SK-N-SH (cell line): ENCODE data around the gene OLFM1. TPM values are rescaled to one million over a fixed set of nuclear protein-coding genes. Genes with fewer than 3 reads are reported as not detected.

Experiments used
- CTCF ChIA-PET: fragments of 300-600, 350-600 bp; formaldehyde crosslinking; extraction: SDS; loops from one replicate; lab custom pipeline; 2021; lab: Yijun Ruan, JAX
- POLR2A ChIA-PET: fragments of 350-600 bp; sonication (Branson Sonifier 250); formaldehyde crosslinking; extraction: SDS; loops from one replicate; lab custom pipeline; 2020; ENCODE audit warnings: antibody characterized with exemption, inconsistent platforms; lab: Yijun Ruan, JAX
- DNase-seq: peaks from one replicate; pipeline ENCODE4 v3.0.0; 2012
- H2AFZ ChIP-seq: fragments of 200-600 bp; sonication (generic); 2 replicates; pipeline ENCODE4 v1.8.1; 2016; ENCODE audit warnings: antibody characterized with exemption, mild to moderate bottlenecking, low read depth
- H3F3A ChIP-seq: fragments of 200-600 bp; sonication (generic); replicated peaks from 2 replicates; pipeline ENCODE3; 2016; ENCODE audit warnings: antibody characterized with exemption, mild to moderate bottlenecking; ENCODE audit not compliant: insufficient read depth
- H3K27ac ChIP-seq, 2 experiments: fragments of 200-500 bp in 1 of 2; fragments of 200-600 bp in 1 of 2; sonication (Bioruptor generic) in 1 of 2; sonication (generic), shearing (Covaris generic) in 1 of 2; 2 replicates each; pipeline versions ENCODE4 v1.5.1 to v1.6.1; 2014 to 2016; ENCODE audit warnings: low read depth in 2 of 2, inconsistent platforms in 1 of 2, low read length in 1 of 2, mild to moderate bottlenecking in 1 of 2, mixed read lengths in 1 of 2
- H3K27me3 ChIP-seq: fragments of 200-600 bp; sonication (generic), shearing (Covaris generic); 2 replicates; pipeline ENCODE4 v1.6.1; 2016; ENCODE audit warnings: mixed run types; ENCODE audit not compliant: insufficient read depth
- H3K36me3 ChIP-seq, 2 experiments: fragments of 200-500 bp in 1 of 2; fragments of 200-600 bp in 1 of 2; sonication (Bioruptor generic) in 1 of 2; sonication (generic) in 1 of 2; replicated peaks in 1 of 2; 2 replicates each; pipeline versions ENCODE3 to v1.5.1; 2014 to 2016; ENCODE audit warnings: low read length in 1 of 2, mild to moderate bottlenecking in 1 of 2; ENCODE audit not compliant: insufficient read depth in 2 of 2, control insufficient read depth in 1 of 2
- H3K4me1 ChIP-seq, 2 experiments: fragments of 200-500 bp in 1 of 2; fragments of 200-600 bp in 1 of 2; sonication (Bioruptor generic) in 1 of 2; sonication (generic), shearing (Covaris generic) in 1 of 2; 2 replicates each; pipeline versions ENCODE4 v1.5.1 to v1.6.1; 2014 to 2016; ENCODE audit warnings: low read depth in 1 of 2, low read length in 1 of 2, mixed run types in 1 of 2; ENCODE audit not compliant: insufficient read depth in 2 of 2, control insufficient read depth in 1 of 2
- H3K4me2 ChIP-seq: fragments of 200-600 bp; sonication (generic), shearing (Covaris generic); 2 replicates; pipeline ENCODE4 v1.6.1; 2017; ENCODE audit warnings: mixed run types
- H3K4me3 ChIP-seq, 2 experiments: fragments of 200-500 bp in 1 of 2; fragments of 200-600 bp in 1 of 2; sonication (Bioruptor generic) in 1 of 2; sonication (generic), shearing (Covaris generic) in 1 of 2; 2 replicates each; pipeline versions ENCODE4 v1.5.1 to v1.8.1; 2014 to 2016; ENCODE audit warnings: low read depth in 2 of 2, inconsistent platforms in 1 of 2, low read length in 1 of 2, mild to moderate bottlenecking in 1 of 2, mixed read lengths in 1 of 2, moderate library complexity in 1 of 2
- H3K79me2 ChIP-seq: fragments of 200-600 bp; sonication (generic); 2 replicates; pipeline ENCODE4 v1.8.1; 2017; ENCODE audit warnings: mild to moderate bottlenecking; ENCODE audit not compliant: insufficient read depth
- H3K9ac ChIP-seq: fragments of 200-600 bp; sonication (generic); 2 replicates; pipeline ENCODE4 v1.6.1; 2017; ENCODE audit warnings: mixed run types
- H3K9me2 ChIP-seq: fragments of 200-600 bp; sonication (generic); 2 replicates; pipeline ENCODE4 v1.6.1; 2017; ENCODE audit warnings: mixed run types
- H3K9me3 ChIP-seq: fragments of 200-600 bp; sonication (generic); 2 replicates; pipeline ENCODE4 v1.6.1; 2017; ENCODE audit warnings: mixed run types, mild to moderate bottlenecking, moderate library complexity
- H4K20me1 ChIP-seq: fragments of 200-600 bp; sonication (generic); 2 replicates; pipeline ENCODE4 v1.6.1; 2017; ENCODE audit warnings: mild to moderate bottlenecking, mixed run types; ENCODE audit not compliant: insufficient read depth
- CHD2 ChIP-seq: fragments of 150-350 bp; IDR thresholded peaks from 2 replicates; pipeline ENCODE4 v1.6.1; 2018; ENCODE audit warnings: low read length; ENCODE audit not compliant: partially characterized antibody
- CTCF ChIP-seq: fragments of 200-600 bp; sonication (generic); IDR thresholded peaks from 2 replicates; pipeline ENCODE4 v1.6.1; 2017; ENCODE audit warnings: antibody characterized with exemption, mild to moderate bottlenecking, moderate library complexity
- EP300 ChIP-seq, 2 experiments: IDR thresholded peaks; 2 replicates each; pipeline versions ENCODE4 v1.4.0 to v1.6.1; 2012; ENCODE audit warnings: borderline replicate concordance in 1 of 2, low read depth in 1 of 2, low read length in 1 of 2
- EZH2phosphoT487 ChIP-seq: fragments of 200-600 bp; sonication (generic); IDR thresholded peaks from 2 replicates; pipeline ENCODE4 v1.6.1; 2017; ENCODE audit warnings: low read depth, mixed run types, mild to moderate bottlenecking, antibody characterized with exemption, moderate library complexity, borderline replicate concordance
- FOXJ3 ChIP-seq: sonication (generic); formaldehyde crosslinking; IDR thresholded peaks from 2 replicates; pipeline ENCODE4 v1.5.1; 2020; ENCODE audit warnings: mild to moderate bottlenecking, missing genetic modification reagents
- FOXM1 ChIP-seq: IDR thresholded peaks from 2 replicates; pipeline ENCODE4 v1.4.0; 2012; ENCODE audit warnings: low read depth, mild to moderate bottlenecking
- GABPA ChIP-seq: IDR thresholded peaks from 2 replicates; pipeline ENCODE4 v1.4.0; 2012; ENCODE audit warnings: low read depth, mild to moderate bottlenecking
- GATA2 ChIP-seq: sonication (generic); formaldehyde crosslinking; IDR thresholded peaks from 2 replicates; pipeline ENCODE4 v1.5.0; 2020; ENCODE audit warnings: mild to moderate bottlenecking, missing genetic modification reagents
- MAX ChIP-seq: IDR thresholded peaks from 2 replicates; pipeline ENCODE4 v1.4.0; 2012; ENCODE audit warnings: low read depth
- MXI1 ChIP-seq: IDR thresholded peaks from 2 replicates; pipeline ENCODE4 v1.6.1; 2012; ENCODE audit warnings: mild to moderate bottlenecking, low read depth, low read length, improper control_type of control experiment
- RCOR1 ChIP-seq: fragments of 150-350 bp; IDR thresholded peaks from 2 replicates; pipeline ENCODE4 v1.6.1; 2017; ENCODE audit warnings: antibody characterized with exemption, low read length
- RFX5 ChIP-seq: IDR thresholded peaks from 2 replicates; pipeline ENCODE4 v1.6.1; 2012; ENCODE audit warnings: mild to moderate bottlenecking, improper control_type of control experiment, low read length
- RXRA ChIP-seq: IDR thresholded peaks from 2 replicates; pipeline ENCODE4 v1.4.0; 2012; ENCODE audit warnings: low read depth, mild to moderate bottlenecking, borderline replicate concordance
- SMC3 ChIP-seq: IDR thresholded peaks from 2 replicates; pipeline ENCODE4 v1.6.1; 2012; ENCODE audit warnings: low read depth, low read length, improper control_type of control experiment
- TAF1 ChIP-seq: IDR thresholded peaks from 2 replicates; pipeline ENCODE4 v1.6.1; 2012; ENCODE audit warnings: low read depth, mild to moderate bottlenecking, low read length, moderate library complexity, borderline replicate concordance
- TCF12 ChIP-seq: IDR thresholded peaks from 2 replicates; pipeline ENCODE4 v1.4.0; 2012
- TEAD4 ChIP-seq: IDR thresholded peaks from 2 replicates; pipeline ENCODE4 v1.4.0; 2012; ENCODE audit warnings: mild to moderate bottlenecking, borderline replicate concordance; ENCODE audit not compliant: insufficient read depth
- USF1 ChIP-seq: IDR thresholded peaks from 2 replicates; pipeline ENCODE4 v1.4.0; 2012; ENCODE audit warnings: low read depth, borderline replicate concordance
- USF2 ChIP-seq: fragments of 150-350 bp; IDR thresholded peaks from 2 replicates; pipeline ENCODE4 v1.6.1; 2017; ENCODE audit warnings: antibody characterized with exemption, low read length, low read depth, borderline replicate concordance
- YY1 ChIP-seq: IDR thresholded peaks from 2 replicates; pipeline ENCODE4 v1.4.0; 2012; ENCODE audit warnings: low read depth, mild to moderate bottlenecking
- WGBS: methylation state at CpG from one replicate; pipeline ENCODE4 v1.1.6; 2017; ENCODE audit warnings: low lambda C conversion rate; 5-methylcytosine and 5-hydroxymethylcytosine counted together
- polyA plus RNA-seq, 3 experiments: library from polyadenylated mRNA; depleted of rRNA; stranded (reverse); fragments of >200 nt; gene quantifications; 2 replicates each; pipeline ENCODE4 v1.2.3, GENCODE V29; 2012
- TF ChIP-seq, protein P1 (sequence below): IDR thresholded peaks from 2 replicates; pipeline ENCODE4 v1.4.0; 2012; ENCODE audit warnings: low read depth, borderline replicate concordance

OLFM1 gene
- polyA plus RNA-seq, 1 of the 3 experiments (the other 2 are of a cell fraction) = 15.9 TPM

GRCh38 chr9:135158564-135158937 lies 71.1 kb downstream of the OLFM1 start:
- POLR2A ChIA-PET = no interaction called here
- Histone ChIP-seq H3K4me3 (no peak overlapping the region), H3K27ac (no peak overlapping the region), H3K4me2 (no peak overlapping the region), H3K79me2 (no peaks in the 10 kb centered on the region), H3K27me3 (no peaks in the 10 kb centered on the region), H2AFZ (no peak overlapping the region)
- WGBS = 44% methylated on average over 6 of the region's 6 CpGs
- DNase-seq = no peak
- TF ChIP-seq EP300 (IDR thresholded peaks at IDR 0.05; ENCODE audit: borderline replicate concordance in 1 of 2, low read depth in 1 of 2, low read length in 1 of 2) (no peak), FOXM1 (no peak), TEAD4 (no peak), USF1 (no peak)
- TF ChIP-seq, all 33 proteins: peak for 0
- CTCF ChIA-PET = interaction anchor here (1.0 to 3.0 kb wide), 5 partner anchors 21 to 254 kb away, joined by 3 to 21 read pairs (median 4); partner anchors contain the start of gene OLFM1
- Histone ChIP-seq H3K9me3 (no peaks in the 10 kb centered on the region), H4K20me1 (no peaks in the 10 kb centered on the region), H3K9ac (no peak overlapping the region), H3K4me1 (peaks cover 0 to 26% of the 10 kb centered on the region in 2 experiments; a peak in 1 of 4 replicates), H3K36me3 (no peaks in the 10 kb centered on the region), H3K9me2 (no peaks in the 10 kb centered on the region), H3F3A (no peaks in the 10 kb centered on the region)

DNA sequence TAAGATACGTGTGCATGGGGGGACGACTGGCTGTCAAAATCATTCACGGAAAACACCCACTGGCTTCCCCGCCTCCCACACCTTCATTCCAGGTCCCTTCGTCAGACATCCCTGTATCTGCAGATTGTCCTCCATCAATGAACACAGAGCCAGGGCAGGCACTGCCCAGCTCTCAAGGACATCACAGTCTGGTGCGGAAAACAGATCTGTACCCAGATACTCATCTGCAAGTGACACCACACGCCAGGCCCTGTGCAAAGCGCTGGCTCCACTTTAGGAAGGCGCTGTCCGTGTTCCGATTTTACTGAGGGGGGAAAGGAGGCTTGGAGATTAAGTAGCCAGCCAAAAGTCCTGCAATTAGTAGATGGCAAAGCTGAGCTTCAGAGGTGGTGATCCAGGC lies 72.3 kb downstream of the OLFM1 start:
- Histone ChIP-seq H3K79me2 (no peaks in the 10 kb centered on the region), H3K4me2 (no peak overlapping the region), H3K27ac (peak overlapping the region in 1 of 2 experiments; percentile 45; a peak in 1 of 4 replicates), H3K9ac (no peak overlapping the region), H3F3A (no peaks in the 10 kb centered on the region), H3K27me3 (no peaks in the 10 kb centered on the region), H2AFZ (no peak overlapping the region), H3K4me3 (no peak overlapping the region), H3K4me1 (peaks cover 0 to 26% of the 10 kb centered on the region in 2 experiments; a peak in 1 of 4 replicates), H3K9me2 (no peaks in the 10 kb centered on the region), H4K20me1 (no peaks in the 10 kb centered on the region), H3K9me3 (no peaks in the 10 kb centered on the region), H3K36me3 (no peaks in the 10 kb centered on the region)
- WGBS = 16% methylated on average over 9 of the region's 11 CpGs
- ChIA-PET CTCF (interaction anchor here (0.7 to 3.0 kb wide), 4 partner anchors 24 to 82 kb away, joined by 3 to 21 read pairs (median 6); partner anchors contain the start of gene OLFM1), POLR2A (interaction anchor here (1.0 kb wide), 1 partner anchor 11 kb away, joined by 4 read pairs; no protein-coding TSS in a partner anchor)
- DNase-seq = peak; percentile 82
- TF ChIP-seq TCF12 (no peak), MXI1 (0 out of 2 replicates have a peak, but pooled peaks have one; percentile 43), GATA2 (CRISPR knock-in tag) (peak; percentile 97), YY1 (no peak), GABPA (no peak), TAF1 (no peak), USF2 (no peak), CHD2 (peak; percentile 28), USF1 (no peak), RXRA (no peak), EZH2phosphoT487 (no peak), RFX5 (no peak), MAX (no peak), FOXJ3 (CRISPR knock-in tag) (peak; percentile 72), TEAD4 (no peak), SMC3 (peak; percentile 12; the same call in 1 of the 2 replicates), CTCF (no peak), RCOR1 (0 out of 2 replicates have a peak, but pooled peaks have one; percentile 26)
- TF ChIP-seq, protein P1, sequence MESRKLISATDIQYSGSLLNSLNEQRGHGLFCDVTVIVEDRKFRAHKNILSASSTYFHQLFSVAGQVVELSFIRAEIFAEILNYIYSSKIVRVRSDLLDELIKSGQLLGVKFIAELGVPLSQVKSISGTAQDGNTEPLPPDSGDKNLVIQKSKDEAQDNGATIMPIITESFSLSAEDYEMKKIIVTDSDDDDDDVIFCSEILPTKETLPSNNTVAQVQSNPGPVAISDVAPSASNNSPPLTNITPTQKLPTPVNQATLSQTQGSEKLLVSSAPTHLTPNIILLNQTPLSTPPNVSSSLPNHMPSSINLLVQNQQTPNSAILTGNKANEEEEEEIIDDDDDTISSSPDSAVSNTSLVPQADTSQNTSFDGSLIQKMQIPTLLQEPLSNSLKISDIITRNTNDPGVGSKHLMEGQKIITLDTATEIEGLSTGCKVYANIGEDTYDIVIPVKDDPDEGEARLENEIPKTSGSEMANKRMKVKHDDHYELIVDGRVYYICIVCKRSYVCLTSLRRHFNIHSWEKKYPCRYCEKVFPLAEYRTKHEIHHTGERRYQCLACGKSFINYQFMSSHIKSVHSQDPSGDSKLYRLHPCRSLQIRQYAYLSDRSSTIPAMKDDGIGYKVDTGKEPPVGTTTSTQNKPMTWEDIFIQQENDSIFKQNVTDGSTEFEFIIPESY = no peak
